Fibroblast of lung (primary cell): ENCODE data around the gene EVI5. TPM values are rescaled to one million over a fixed set of nuclear protein-coding genes. Genes with fewer than 3 reads are reported as not detected.

Source experiments
- DNase-seq, 2 donors: peaks; one replicate each; pipeline versions ENCODE4 v3.0.0 to v3.0.0-alpha.2; 2010; ENCODE audit warnings: low read depth in 2 of 2
- H2AFZ ChIP-seq: 2 replicates; pipeline ENCODE4 v1.5.1; 2012; ENCODE audit warnings: low read length, control low read depth, inconsistent platforms
- H3K27ac ChIP-seq: 2 replicates; pipeline ENCODE4 v1.5.1; 2011; ENCODE audit warnings: low read length, control low read depth; ENCODE audit not compliant: insufficient read depth
- H3K27me3 ChIP-seq: 2 replicates; pipeline ENCODE4 v1.5.1; 2011; ENCODE audit warnings: mild to moderate bottlenecking, low read length; ENCODE audit not compliant: control insufficient read depth, insufficient read depth
- H3K36me3 ChIP-seq: 2 replicates; pipeline ENCODE4 v1.5.1; 2011; ENCODE audit warnings: low read length; ENCODE audit not compliant: control insufficient read depth, insufficient read depth
- H3K4me1 ChIP-seq: 2 replicates; pipeline ENCODE4 v1.5.1; 2011; ENCODE audit warnings: low read length; ENCODE audit not compliant: control insufficient read depth, insufficient read depth; ENCODE audit errors: extremely low read depth
- H3K4me2 ChIP-seq: 2 replicates; pipeline ENCODE4 v1.5.1; 2011; ENCODE audit warnings: low read length, control low read depth; ENCODE audit not compliant: insufficient read depth; ENCODE audit errors: extremely low read depth
- H3K4me3 ChIP-seq, 4 experiments: fragments of 200-600 bp in 1 of 4; sonication (generic) in 1 of 4; replicated peaks in 1 of 4; 2 replicates each; pipeline ENCODE4 v1.5.1; 2011 to 2016; ENCODE audit warnings: low read length in 4 of 4, low read depth in 3 of 4, mild to moderate bottlenecking in 3 of 4, control low read depth in 2 of 4, inconsistent platforms in 1 of 4, mixed read lengths in 1 of 4; ENCODE audit not compliant: insufficient read depth in 1 of 4; ENCODE audit errors: control extremely low read depth in 1 of 4
- H3K79me2 ChIP-seq: 2 replicates; pipeline ENCODE4 v1.5.1; 2012; ENCODE audit warnings: mild to moderate bottlenecking, low read length, inconsistent platforms; ENCODE audit not compliant: control insufficient read depth, insufficient read depth
- H3K9ac ChIP-seq: 2 replicates; pipeline ENCODE4 v1.5.1; 2011; ENCODE audit warnings: mild to moderate bottlenecking, low read length, control low read depth; ENCODE audit not compliant: insufficient read depth
- H3K9me3 ChIP-seq: 2 replicates; pipeline ENCODE4 v1.5.1; 2012; ENCODE audit warnings: low read depth, low read length; ENCODE audit not compliant: control insufficient read depth, insufficient read depth
- H4K20me1 ChIP-seq: 2 replicates; pipeline ENCODE4 v1.5.1; 2011; ENCODE audit warnings: low read length; ENCODE audit not compliant: control insufficient read depth, insufficient read depth; ENCODE audit errors: extremely low read depth
- CTCF ChIP-seq, 2 donors: IDR thresholded peaks in 1 of 2; conservative IDR thresholded peaks in 1 of 2; 1 replicate in 1 of 2; 2 replicates in 1 of 2; pipeline ENCODE4 v1.5.1; 2011 to 2012; ENCODE audit warnings: low read length in 2 of 2, control low read depth in 1 of 2, inconsistent platforms in 1 of 2, low read depth in 1 of 2, mild to moderate bottlenecking in 1 of 2
- EZH2 ChIP-seq: IDR thresholded peaks from 2 replicates; pipeline ENCODE4 v1.5.1; 2012; ENCODE audit warnings: low read length, control low read depth, mild to moderate bottlenecking; ENCODE audit errors: missing control alignments
- polyA plus RNA-seq, 2 donors: library from polyadenylated mRNA; depleted of rRNA in 1 of 2; stranded (reverse) in 1 of 2; unstranded in 1 of 2; fragments of >200 nt; gene quantifications; 2 replicates each; pipeline ENCODE4 v1.2.1, GENCODE V29; 2011 to 2012; ENCODE audit warnings: missing spikeins in 1 of 2
- total RNA-seq: library from RNA; depleted of rRNA; stranded (reverse); fragments of >200 nt; gene quantifications from 2 replicates; pipeline ENCODE4 v1.2.1, GENCODE V29; 2014

The EVI5 gene
- total and polyA plus RNA-seq, 2 donors (not counting 1 experiment from before 2014, with no cell fraction given): 32.5 to 48.1 TPM

- no peaks in the 10 kb centered on the region for H3K36me3 ChIP-seq
- no peaks in the 10 kb centered on the region for H3K79me2 ChIP-seq
- H2AFZ ChIP-seq: no peak overlapping the region
- no peaks in the 10 kb centered on the region for H3K27me3 ChIP-seq
- H3K27ac ChIP-seq: no peak overlapping the region
- TF ChIP-seq EZH2 (no peak), CTCF (conservative IDR thresholded peaks at IDR 0.05 in 1 of 2, IDR thresholded peaks at IDR 0.05 in 1 of 2; ENCODE audit: low read depth in 1 of 2, low read length in 2 of 2) (no peak)
- H3K4me2 ChIP-seq: no peak overlapping the region
- no peaks in the 10 kb centered on the region for H4K20me1 ChIP-seq
- no peak overlapping the region for H3K9ac ChIP-seq
- no peak overlapping the region for H3K4me3 ChIP-seq
- no peaks in the 10 kb centered on the region for H3K9me3 ChIP-seq
- H3K4me1 ChIP-seq: no peaks in the 10 kb centered on the region
- peak; percentile 32 to 38 for DNase-seq
Observed at GRCh38 chr1:92701147-92701546, 83.8 kb downstream of the EVI5 start.

GRCh38 chr1:92698932-92699331, 86.0 kb downstream of the EVI5 start:
- no peak overlapping the region for H3K9ac ChIP-seq
- no peak overlapping the region for H3K4me3 ChIP-seq
- no peaks in the 10 kb centered on the region for H3K36me3 ChIP-seq
- H2AFZ ChIP-seq: no peak overlapping the region
- no peak overlapping the region for H3K4me2 ChIP-seq
- no peaks in the 10 kb centered on the region for H3K9me3 ChIP-seq
- no peaks in the 10 kb centered on the region for H3K27me3 ChIP-seq
- no peak overlapping the region for H3K27ac ChIP-seq
- TF ChIP-seq CTCF (conservative IDR thresholded peaks at IDR 0.05 in 1 of 2, IDR thresholded peaks at IDR 0.05 in 1 of 2; ENCODE audit: low read depth in 1 of 2, low read length in 2 of 2) (no peak), EZH2 (no peak)
- H3K4me1 ChIP-seq: no peaks in the 10 kb centered on the region
- no peak for DNase-seq
- no peaks in the 10 kb centered on the region for H4K20me1 ChIP-seq
- no peaks in the 10 kb centered on the region for H3K79me2 ChIP-seq

GRCh38 chr1:92695104-92695503, 89.8 kb downstream of the EVI5 start:
- Histone ChIP-seq H3K27ac (no peak overlapping the region), H4K20me1 (no peaks in the 10 kb centered on the region), H3K4me3 (no peak overlapping the region), H3K4me1 (no peaks in the 10 kb centered on the region), H3K27me3 (no peaks in the 10 kb centered on the region), H3K79me2 (no peaks in the 10 kb centered on the region), H2AFZ (no peak overlapping the region), H3K4me2 (no peak overlapping the region), H3K9me3 (no peaks in the 10 kb centered on the region), H3K9ac (no peak overlapping the region), H3K36me3 (no peaks in the 10 kb centered on the region)
- peak in 1 of 2 donors; percentile 7 for DNase-seq
- no peak for TF ChIP-seq CTCF (conservative IDR thresholded peaks at IDR 0.05 in 1 of 2, IDR thresholded peaks at IDR 0.05 in 1 of 2; ENCODE audit: low read depth in 1 of 2, low read length in 2 of 2)
